ENCODE measurements around the gene ANKRD55.
"Not testable (repeated sequence)": the region's sequence is repeated elsewhere in the genome, so short reads cannot be mapped to it uniquely, and the experiment has no call there.

ANKRD55 gene

GRCh38 chr5:56100439-56101176, 132.5 kb downstream of the ANKRD55 start:
- no peak for DNase-seq

DNA sequence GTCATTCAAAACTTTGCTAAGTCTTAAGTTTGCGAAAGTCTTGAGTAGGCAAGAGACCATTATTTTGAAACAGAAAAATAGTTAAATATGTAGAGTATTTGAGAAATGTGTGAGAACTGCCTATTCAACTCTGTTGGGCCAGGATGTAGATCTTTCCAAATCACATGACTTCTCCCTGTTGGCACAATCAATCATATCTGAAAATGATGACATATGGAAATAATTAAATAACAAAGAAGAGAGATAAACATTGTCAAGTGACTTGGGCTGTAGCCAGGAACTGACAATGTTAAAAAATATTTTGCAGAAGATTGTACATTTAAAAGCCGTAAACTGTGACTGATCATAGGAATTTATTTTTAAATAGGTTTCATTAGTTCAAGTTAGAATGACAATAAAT, 133.8 kb downstream of the ANKRD55 start:
- no peak for DNase-seq

GRCh38 chr5:56097055-56097454, 136.1 kb downstream of the ANKRD55 start:
- no peak for DNase-seq

- DNase-seq: no peak
These were observed 137.5 kb downstream of the ANKRD55 start for GRCh38 chr5:56095579-56096102.

- no peak for DNase-seq
These were observed 138.4 kb downstream of the ANKRD55 start for GRCh38 chr5:56094579-56095361.

DNA sequence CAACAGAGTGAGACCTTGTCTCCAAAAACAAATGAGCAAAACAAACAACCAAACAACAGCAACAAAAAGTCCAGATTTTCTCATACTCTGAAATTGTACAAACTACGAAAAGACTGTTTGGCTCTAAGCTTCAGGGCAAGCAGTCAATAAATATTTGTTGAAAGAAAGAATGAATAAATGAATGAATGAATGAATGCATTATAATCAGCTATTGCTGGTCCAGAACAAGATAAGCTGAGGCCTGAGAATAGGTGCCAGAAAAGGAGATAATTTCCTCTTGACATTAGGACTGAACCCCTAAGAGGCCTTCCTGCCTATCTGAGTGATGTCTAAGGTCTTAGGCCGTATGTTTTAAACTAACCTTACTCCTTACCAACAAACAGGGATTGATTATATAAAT, 139.2 kb downstream of the ANKRD55 start:
- no peak for DNase-seq

DNA sequence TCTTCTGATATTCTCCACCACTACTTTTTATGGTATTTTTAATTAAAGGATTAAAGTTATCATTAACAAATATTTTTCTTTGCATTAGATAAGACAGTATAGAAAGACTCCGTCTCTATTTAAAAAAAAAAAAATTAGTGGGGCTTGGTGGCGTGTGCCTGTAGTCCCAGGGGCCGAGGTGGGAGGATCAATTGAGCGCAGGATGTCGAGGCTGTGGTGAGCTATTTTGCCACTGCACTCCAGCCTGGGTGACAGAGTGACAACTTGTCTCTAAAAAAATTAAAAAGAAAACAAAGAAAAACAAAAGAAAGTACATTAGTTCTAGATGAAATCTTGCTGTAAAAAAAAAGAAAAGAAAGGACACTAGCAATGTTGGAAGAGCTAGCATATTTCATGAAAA, 141.0 kb downstream of the ANKRD55 start:
- no peak for DNase-seq

GRCh38 chr5:56091664-56092063, 141.5 kb downstream of the ANKRD55 start:
- no peak for DNase-seq

DNA sequence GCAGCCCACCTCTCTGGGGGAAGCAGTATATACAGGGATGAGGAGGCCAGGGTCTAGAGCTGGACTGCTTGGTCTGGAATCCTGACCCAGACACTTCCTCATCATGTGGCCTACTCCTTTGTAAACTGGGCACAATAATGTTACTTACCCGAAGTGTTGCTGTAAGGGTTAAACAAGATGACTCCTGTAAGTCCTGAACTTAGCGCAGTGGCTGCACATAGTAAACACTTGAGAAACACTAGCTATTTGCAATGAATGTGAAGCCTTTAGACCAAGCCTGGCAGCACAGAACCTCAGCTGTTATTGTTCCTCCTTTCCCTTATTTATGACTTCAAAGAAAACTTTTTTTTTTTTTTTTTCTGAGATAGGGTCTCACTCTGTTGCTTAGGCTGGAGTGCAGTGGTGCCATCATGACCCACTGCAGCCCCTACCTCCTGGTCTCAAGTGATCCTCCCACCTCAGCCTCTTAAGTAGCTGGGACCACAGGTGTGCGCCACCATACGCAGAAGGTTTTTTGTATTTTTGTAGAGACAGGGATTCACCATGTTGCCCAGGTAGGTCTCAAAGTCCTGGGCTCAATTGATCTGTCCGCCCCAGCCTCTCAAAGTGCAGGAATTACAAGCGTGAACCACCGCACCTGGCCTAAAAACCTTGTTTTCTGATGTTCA, 142.2 kb downstream of the ANKRD55 start:
- DNase-seq: no peak

DNA sequence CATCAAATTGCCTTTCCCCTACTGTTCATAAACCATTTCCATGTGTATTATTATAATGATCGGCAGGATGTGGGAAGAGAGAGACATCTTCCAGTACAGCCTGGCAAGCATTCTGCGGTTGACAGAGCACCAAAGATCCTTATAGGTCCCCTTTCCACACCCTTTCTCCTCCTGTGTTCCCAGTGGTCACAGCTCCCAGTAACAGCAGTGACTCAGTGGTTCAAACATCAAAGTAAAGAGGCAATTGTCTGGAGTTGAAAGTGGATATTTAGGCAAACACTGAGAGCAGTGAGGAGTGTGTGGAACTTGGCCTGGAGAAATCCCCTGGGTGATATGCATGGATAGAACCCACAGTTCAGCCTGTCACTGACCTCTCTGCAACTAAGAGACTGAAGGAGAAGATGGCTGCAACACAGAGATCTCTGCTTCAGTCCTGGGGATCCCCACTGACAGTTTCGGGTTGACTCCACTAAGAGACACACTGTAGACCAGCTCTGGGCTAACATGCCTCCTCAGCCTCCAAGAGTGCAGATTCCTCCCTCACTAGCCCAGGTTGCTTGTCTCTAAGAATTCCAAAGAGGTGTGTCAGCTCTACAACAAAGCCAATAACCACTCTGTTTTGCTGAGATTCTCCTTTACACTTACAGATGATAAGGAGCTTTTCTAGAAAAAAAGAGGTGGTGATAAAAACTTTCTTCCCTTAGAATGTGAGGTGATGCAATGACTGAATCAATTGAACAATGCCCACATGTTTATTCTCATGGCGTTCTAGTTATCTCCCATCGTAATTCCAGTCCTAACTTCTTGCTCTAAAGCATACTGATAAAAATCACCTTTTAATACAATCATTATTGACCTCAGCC, 143.9 kb downstream of the ANKRD55 start:
- no peak for DNase-seq

- DNase-seq: no peak
These were observed 144.6 kb downstream of the ANKRD55 start for GRCh38 chr5:56088431-56088949.

DNA sequence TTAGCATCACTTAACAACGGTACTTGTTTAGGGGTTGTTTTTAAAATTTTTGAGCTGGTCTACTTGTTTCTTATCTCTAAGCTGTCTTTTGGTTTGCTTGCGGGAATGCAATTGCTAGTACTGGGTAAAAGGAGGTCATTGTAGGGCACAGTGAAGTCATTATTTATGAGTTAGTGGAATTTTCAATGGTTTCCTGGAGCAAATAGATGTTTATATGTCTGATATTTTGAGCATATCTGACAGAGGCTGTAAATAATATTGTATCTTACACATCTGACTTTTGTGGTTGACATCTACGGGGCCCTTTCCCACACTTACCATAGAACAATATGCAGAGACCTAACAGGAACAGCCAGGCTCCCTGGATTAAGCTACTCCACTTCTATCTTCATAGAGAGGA, 147.9 kb downstream of the ANKRD55 start:
- no peak for DNase-seq

DNA sequence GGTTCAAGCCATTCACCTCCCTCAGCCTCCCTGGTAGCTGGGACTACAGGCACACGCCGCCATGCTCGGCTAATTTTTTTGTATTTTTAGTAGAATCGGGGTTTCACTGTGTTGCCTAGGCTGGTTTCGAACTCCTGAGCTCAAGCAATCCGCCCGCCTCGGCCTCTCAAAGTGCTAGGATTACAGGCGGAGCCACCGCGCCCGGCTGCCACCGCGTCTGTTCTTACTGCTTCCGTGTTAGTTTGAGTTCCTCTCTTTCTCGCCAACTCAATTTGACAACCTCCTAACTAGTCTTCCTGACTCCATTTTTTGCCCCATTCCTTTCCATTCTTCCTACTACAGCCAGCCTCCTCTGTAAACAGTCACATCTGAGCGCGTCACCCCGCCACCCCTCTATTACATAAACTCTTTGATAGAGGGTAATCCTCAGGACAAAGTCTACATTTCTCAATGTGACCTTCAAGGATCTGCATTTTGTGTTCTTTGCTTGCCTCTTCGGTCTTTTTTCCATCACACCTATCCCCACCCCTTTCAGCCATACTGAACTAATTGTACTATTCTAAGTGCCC, 149.8 kb downstream of the ANKRD55 start:
- DNase-seq: no peak

- DNase-seq: not testable (repeated sequence)
These were observed 152.0 kb downstream of the ANKRD55 start for GRCh38 chr5:56081053-56081642.

GRCh38 chr5:56080375-56081052, 152.6 kb downstream of the ANKRD55 start:
- DNase-seq: no peak

- not testable (repeated sequence) for DNase-seq
These were observed 154.0 kb downstream of the ANKRD55 start for GRCh38 chr5:56079157-56079500.

DNA sequence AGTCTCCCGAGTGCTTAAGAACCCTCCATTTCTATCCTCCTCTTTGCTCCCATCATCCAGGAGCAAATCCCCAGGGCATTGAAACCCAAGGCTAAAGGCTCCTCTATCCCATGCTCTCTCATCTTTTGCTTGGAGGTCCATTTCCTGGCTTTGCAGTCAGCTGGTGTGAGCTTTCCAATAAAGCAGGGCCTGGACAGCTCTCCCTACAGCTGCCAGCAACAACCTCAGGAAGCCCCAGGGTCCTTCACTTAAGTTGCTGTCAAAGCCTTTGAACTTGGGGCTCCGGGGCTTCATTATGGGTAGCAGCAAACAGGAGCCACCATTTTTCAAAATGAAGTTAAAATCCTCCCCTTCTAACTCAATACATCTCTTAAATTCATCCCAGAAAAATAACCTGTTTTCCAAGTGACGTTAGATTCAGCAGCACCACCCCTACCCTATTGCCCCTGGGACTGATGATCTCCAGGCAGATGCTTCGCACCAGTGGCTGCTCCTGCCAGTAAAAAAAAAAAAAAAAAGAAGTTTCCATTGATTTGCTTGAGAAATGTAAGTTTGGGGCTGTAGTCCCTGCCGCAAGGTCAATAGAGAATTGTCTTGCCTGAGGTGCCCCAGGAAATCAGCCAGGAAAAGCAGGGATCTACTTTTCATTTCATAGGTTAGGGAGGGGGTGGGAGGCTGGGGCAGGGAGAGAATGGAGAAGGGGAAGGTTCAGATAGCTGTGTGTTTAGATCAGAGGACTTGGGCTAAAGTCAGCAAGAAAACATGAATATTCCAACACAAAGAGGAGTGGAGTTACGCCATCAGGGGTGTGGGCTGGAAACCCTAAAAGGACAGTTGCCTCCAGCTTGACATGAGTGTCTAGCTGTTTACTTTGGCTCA, 154.6 kb downstream of the ANKRD55 start:
- no peak for DNase-seq

DNA sequence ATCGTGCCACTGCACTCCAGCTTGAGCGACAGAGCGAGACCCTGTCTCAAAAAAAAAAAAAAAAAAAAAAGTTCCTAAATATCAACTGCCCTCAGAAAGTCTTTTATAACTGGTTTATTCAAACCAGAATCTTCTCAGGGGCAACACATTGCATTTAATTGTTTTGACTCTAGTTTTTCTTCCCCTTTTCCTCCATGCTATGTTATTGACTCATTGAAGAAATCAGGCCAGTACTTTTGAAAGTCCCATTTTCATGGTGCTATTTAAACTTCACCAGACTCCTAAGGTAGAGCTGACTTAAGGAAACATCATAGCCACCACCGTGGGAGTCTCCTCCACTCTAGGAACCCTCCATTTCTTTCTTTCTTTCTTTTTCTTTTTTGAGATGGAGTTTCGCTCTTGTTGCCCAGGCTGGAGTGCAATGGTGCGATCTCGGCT, 155.3 kb downstream of the ANKRD55 start:
- DNase-seq: no peak

GRCh38 chr5:56076486-56076885, 156.6 kb downstream of the ANKRD55 start:
- no peak for DNase-seq

DNA sequence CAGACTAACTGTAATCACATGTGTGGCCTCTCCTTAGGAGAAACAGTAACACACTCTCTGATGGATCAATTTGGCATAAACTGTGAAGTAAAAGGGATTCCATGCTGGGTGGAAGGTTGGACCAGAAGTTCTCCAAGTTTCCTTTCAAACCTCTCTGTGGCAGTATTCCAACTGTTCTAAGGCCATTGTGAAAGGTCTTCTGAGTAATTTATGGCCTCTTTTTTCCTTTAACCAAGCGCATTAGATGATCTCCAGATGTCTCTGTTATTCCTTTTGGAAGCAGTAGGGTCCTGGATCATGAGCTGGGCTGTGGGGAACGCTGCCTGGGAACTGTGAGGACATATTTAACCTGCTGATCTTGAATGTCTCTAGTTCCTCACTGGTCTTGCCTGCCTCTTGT, 157.8 kb downstream of the ANKRD55 start:
- no peak for DNase-seq
